ENCODE data around the gene CERS6. TPM values are rescaled to one million over a fixed set of nuclear protein-coding genes. Genes with fewer than 3 reads are reported as not detected.
A peak's percentile ranks its signal among the peaks of the same experiment; 100 is the strongest.

CERS6 gene
- total RNA-seq, 1 donor from 2014 or later = 27.1 TPM

DNA sequence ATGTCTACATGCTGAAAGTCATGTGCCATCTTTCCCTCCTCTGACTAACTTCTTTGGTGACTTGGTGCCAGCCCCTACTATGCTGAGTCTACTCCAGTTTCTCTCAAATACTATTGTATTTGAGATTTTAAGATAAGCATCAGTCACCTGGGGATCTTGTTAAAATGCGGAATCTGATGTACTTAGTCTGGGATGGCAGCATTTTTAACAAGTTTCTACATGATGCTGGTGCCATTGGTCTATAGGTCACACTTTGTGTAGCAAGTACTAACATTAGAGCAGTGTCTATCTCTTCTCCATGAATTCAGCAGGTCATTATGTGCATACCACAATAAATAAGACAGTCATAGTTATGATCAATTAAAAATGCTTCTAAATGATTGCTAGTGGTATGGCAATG is 106.9 kb downstream of the CERS6 start:
- DNase-seq (ENCODE audit: low spot score) = no peak
- Mint-ChIP-seq H3K27me3 (ENCODE audit: insufficient read depth) (no peaks in the 10 kb centered on the region), H3K36me3 (ENCODE audit: low read depth) (peaks cover 42% of the 10 kb centered on the region), H3K4me1 (ENCODE audit: low read depth) (peaks cover 15% of the 10 kb centered on the region), H3K9me3 (peaks cover 7% of the 10 kb centered on the region), H3K4me3 (no peak overlapping the region), H3K27ac (no peak overlapping the region)
- intact Hi-C loops (cut with micrococcal nuclease) = no loop called here

DNA sequence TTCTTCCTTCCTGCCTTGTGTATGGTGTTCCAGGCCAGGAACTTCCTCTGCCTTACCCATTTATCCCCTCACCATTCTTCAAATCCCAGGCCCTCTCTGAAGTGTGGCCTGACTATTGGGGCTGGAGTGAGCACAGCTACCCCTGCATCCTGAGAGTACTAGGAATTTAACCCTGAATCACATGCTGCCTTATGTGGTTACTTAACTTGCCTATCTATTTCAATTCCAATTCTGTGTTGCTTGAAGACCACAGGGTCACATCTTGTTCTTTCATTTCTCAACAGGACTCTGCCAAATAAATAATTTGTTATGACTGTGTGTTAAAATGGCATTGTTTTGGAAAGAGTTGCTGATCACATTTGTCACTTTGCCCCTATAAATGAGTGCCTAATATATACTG is 108.6 kb downstream of the CERS6 start:
- Mint-ChIP-seq H3K9me3 (peaks cover 7% of the 10 kb centered on the region), H3K27me3 (ENCODE audit: insufficient read depth) (no peaks in the 10 kb centered on the region), H3K4me3 (no peak overlapping the region), H3K27ac (no peak overlapping the region), H3K36me3 (ENCODE audit: low read depth) (peaks cover 37% of the 10 kb centered on the region), H3K4me1 (ENCODE audit: low read depth) (peaks cover 15% of the 10 kb centered on the region)
- DNase-seq (ENCODE audit: low spot score) = no peak
- intact Hi-C loops (cut with micrococcal nuclease) = no loop called here

DNA sequence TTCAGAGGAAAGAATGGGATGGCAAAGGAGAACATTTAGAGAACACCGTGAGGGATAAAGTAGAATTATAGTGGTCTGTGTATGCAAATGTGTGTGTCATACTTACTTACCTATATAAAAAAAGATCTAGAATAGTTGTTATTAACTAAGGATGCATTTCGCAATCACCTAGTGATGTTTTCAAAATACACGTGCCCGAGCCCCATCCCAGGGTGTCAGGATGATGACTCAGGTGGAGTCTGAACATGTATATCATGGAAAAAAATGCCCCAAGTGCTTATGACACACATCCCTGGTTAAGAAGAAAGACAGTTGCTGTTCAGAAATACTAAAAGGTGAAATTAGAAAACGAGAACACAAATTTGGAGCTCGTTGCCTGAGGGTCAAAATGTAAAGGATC is 109.0 kb downstream of the CERS6 start:
- Mint-ChIP-seq H3K27ac (no peak overlapping the region), H3K27me3 (ENCODE audit: insufficient read depth) (no peaks in the 10 kb centered on the region), H3K36me3 (ENCODE audit: low read depth) (peaks cover 32% of the 10 kb centered on the region), H3K9me3 (peaks cover 2% of the 10 kb centered on the region), H3K4me3 (no peak overlapping the region), H3K4me1 (ENCODE audit: low read depth) (peaks cover 15% of the 10 kb centered on the region)
- intact Hi-C loops (cut with micrococcal nuclease) = no loop called here
- DNase-seq (ENCODE audit: low spot score) = no peak

DNA sequence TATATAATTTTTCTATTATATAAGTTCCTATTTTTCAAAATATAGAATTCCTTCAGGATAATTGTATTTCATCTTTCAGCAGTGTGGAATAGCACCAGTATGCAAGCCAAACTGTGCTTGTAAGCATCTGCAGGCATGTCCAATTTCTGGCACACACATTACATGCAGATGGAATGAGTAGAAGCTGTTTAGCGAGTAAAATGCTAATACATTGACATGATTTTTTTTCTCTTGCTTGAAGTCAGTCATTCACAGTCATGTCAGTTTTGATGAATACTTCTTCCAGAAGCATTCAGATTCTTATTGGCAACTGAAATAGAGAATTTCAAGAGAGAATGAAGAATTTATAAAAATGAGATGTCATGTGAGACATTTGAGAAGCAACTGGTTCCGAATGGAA is 109.4 kb downstream of the CERS6 start:
- DNase-seq (ENCODE audit: low spot score) = no peak
- H3K4me3 Mint-ChIP-seq = no peak overlapping the region
- no peaks in the 10 kb centered on the region for H3K9me3 Mint-ChIP-seq
- H3K36me3 Mint-ChIP-seq (ENCODE audit: low read depth) = peaks cover 28% of the 10 kb centered on the region
- H3K4me1 Mint-ChIP-seq (ENCODE audit: low read depth) = peaks cover 15% of the 10 kb centered on the region
- intact Hi-C loops (cut with micrococcal nuclease) = no loop called here
- H3K27ac Mint-ChIP-seq = no peak overlapping the region
- H3K27me3 Mint-ChIP-seq (ENCODE audit: insufficient read depth) = no peaks in the 10 kb centered on the region

DNA sequence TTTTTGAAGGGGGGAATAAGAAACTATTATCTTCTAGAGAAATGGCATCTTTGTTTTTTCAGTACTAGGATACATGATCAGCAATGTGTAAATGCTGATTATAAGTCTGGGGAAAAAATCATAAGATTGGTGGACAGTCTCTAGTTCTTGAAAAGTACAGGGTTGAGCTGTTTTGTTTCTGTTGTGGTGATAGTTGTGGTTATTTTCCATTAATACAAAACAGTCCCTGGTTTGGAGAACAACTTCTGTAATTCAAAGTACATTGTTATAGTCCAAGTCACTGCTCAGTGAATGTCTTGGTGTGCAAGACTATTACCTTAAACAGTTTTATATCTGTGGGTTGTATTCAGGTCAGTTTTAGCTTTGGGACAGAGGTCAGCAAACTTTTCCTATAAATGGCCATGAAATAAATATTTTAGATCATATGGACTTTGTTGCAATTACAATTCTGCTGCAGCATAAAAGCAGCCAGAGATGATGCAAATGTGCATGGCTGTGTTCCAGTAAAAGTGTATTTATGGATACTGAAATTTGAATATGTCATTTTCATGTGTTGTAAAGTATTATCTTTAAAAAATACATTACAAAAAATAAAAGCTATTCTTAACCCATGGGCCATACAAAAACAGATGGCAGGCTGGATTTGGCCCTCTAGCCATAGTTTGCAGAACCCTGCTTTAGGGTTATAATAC is 111.0 kb downstream of the CERS6 start:
- Mint-ChIP-seq H3K27ac (no peak overlapping the region), H3K4me1 (ENCODE audit: low read depth) (peaks cover 15% of the 10 kb centered on the region), H3K4me3 (no peak overlapping the region), H3K36me3 (ENCODE audit: low read depth) (peaks cover 16% of the 10 kb centered on the region), H3K9me3 (no peaks in the 10 kb centered on the region), H3K27me3 (ENCODE audit: insufficient read depth) (no peaks in the 10 kb centered on the region)
- intact Hi-C loops (cut with micrococcal nuclease) = no loop called here
- DNase-seq (ENCODE audit: low spot score) = no peak

DNA sequence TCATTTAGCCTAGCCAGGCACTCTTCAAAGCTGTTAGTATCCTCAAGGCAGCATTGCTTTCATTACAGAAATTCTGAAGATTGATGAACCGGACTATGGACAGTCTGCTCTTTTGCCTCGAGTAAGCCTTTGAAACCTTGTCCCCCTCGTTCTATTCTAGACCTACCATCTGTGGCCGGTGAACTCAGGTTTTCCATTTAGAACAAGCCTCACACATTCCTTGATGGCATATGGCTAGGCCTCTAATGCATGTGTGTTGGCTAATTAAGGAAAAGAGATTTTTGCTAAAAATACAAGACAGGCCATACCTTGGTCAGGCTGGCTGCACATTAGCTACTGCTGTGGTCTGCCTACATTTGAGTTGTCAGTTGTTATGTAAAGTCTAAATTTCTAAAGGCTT is 111.8 kb downstream of the CERS6 start:
- no peak overlapping the region for H3K4me3 Mint-ChIP-seq
- intact Hi-C loops (cut with micrococcal nuclease) = no loop called here
- no peaks in the 10 kb centered on the region for H3K27me3 Mint-ChIP-seq (ENCODE audit: insufficient read depth)
- H3K9me3 Mint-ChIP-seq = no peaks in the 10 kb centered on the region
- peaks cover 18% of the 10 kb centered on the region for H3K4me1 Mint-ChIP-seq (ENCODE audit: low read depth)
- H3K36me3 Mint-ChIP-seq (ENCODE audit: low read depth) = peaks cover 18% of the 10 kb centered on the region
- no peak overlapping the region for H3K27ac Mint-ChIP-seq
- no peak for DNase-seq (ENCODE audit: low spot score)

DNA sequence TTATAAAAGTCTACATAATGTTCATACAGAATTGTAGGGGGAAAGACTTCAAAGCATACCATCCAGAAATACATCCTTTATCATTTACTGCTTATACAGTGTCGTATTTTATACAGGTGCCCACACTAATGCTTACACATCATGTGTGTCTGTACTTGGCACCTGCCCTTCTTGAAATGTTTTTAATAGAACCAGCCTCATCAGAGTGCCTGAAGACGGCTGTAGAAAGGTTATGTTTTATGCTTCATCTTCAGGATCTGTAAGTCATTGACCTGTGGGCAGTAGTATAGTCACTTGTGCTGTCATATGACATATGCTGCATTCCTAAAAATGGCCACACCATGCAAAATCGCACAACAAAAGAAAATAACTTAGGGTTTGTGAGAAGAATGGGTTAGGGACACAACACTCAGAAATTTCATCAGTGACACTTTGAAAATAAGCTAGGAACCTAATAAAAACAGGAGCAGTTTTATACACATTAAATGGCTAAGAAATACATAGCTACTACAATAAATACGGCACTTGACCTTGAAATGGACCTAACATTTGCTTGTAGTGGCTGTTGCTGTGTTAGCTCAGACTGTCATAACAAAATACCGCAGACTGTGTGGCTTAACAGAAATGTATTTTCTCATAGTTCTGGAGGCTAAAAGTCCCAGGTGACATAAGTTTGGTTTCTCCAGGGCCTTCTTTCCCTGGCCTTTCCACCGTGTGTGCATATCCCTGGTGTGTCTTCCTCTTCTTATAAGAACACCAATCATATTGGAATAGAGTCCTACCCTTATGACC is 112.6 kb downstream of the CERS6 start:
- Mint-ChIP-seq H3K4me1 (ENCODE audit: low read depth) (peaks cover 22% of the 10 kb centered on the region), H3K27me3 (ENCODE audit: insufficient read depth) (no peaks in the 10 kb centered on the region), H3K4me3 (no peak overlapping the region), H3K27ac (no peak overlapping the region), H3K36me3 (ENCODE audit: low read depth) (peaks cover 14% of the 10 kb centered on the region), H3K9me3 (no peaks in the 10 kb centered on the region)
- no peak for DNase-seq (ENCODE audit: low spot score)
- intact Hi-C loops (cut with micrococcal nuclease) = no loop called here

DNA sequence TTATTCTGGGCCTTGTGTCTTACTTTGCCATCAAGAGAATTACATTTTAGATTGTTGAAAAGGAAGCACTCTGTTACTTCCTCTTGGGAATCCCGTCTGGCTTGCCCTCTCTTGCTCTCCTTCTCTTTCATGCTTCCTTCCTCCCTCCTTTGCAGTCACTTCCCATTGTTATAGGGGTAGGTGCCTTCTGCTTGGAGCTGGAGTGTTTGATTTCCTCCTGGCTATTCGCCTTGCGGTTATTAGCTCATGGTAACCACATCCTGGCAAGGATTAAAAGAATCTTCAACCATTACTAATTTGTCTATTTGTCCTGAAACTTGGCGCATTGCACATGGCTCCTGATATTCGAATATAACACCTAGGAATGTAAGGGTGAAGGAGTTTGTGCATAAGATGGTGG is 115.0 kb downstream of the CERS6 start:
- no peaks in the 10 kb centered on the region for H3K27me3 Mint-ChIP-seq (ENCODE audit: insufficient read depth)
- intact Hi-C loops (cut with micrococcal nuclease) = no loop called here
- peaks cover 7% of the 10 kb centered on the region for H3K36me3 Mint-ChIP-seq (ENCODE audit: low read depth)
- no peak overlapping the region for H3K4me3 Mint-ChIP-seq
- no peak overlapping the region for H3K27ac Mint-ChIP-seq
- peaks cover 7% of the 10 kb centered on the region for H3K4me1 Mint-ChIP-seq (ENCODE audit: low read depth)
- no peaks in the 10 kb centered on the region for H3K9me3 Mint-ChIP-seq
- DNase-seq (ENCODE audit: low spot score) = no peak

DNA sequence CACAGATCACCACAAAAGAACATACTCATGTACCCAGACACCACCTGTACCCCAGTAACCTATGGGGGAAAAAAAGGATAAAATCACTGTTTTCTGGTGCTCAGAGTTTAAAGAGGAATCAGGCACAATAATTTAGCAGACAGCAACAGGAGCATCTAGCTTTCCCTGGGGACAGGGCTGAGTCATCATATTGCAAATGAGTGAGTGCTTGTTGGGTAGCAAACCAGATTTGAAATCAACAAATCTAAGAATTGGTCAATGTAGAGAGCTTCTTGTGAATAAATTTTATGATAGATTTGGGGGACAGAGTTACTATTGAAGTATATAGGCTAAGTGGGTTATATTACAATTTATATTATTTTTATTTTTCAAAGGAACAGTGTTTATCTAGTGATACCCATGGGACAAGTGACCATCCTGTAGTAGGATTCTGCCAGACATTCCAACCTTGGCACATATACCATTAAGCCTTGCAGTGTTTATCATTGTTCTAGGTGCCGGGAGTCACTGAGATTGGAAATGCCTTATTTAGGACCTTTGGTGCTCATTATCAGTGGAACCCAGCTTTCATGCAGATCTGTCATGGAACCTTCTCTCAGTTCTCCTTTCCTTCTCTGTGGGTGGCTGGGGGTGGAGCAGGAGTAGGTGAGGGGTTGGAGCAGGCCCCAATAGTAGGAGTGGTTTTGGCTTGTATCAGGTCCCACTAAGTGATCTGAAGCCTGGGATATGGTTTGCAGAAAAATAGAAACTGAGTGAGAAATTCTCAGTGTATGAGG is 117.2 kb downstream of the CERS6 start:
- H3K4me1 Mint-ChIP-seq (ENCODE audit: low read depth) = peaks cover 7% of the 10 kb centered on the region
- no peaks in the 10 kb centered on the region for H3K27me3 Mint-ChIP-seq (ENCODE audit: insufficient read depth)
- intact Hi-C loops (cut with micrococcal nuclease) = no loop called here
- no peaks in the 10 kb centered on the region for H3K9me3 Mint-ChIP-seq
- H3K4me3 Mint-ChIP-seq = no peak overlapping the region
- DNase-seq (ENCODE audit: low spot score) = no peak
- H3K27ac Mint-ChIP-seq = no peak overlapping the region
- H3K36me3 Mint-ChIP-seq (ENCODE audit: low read depth) = peaks cover 7% of the 10 kb centered on the region

DNA sequence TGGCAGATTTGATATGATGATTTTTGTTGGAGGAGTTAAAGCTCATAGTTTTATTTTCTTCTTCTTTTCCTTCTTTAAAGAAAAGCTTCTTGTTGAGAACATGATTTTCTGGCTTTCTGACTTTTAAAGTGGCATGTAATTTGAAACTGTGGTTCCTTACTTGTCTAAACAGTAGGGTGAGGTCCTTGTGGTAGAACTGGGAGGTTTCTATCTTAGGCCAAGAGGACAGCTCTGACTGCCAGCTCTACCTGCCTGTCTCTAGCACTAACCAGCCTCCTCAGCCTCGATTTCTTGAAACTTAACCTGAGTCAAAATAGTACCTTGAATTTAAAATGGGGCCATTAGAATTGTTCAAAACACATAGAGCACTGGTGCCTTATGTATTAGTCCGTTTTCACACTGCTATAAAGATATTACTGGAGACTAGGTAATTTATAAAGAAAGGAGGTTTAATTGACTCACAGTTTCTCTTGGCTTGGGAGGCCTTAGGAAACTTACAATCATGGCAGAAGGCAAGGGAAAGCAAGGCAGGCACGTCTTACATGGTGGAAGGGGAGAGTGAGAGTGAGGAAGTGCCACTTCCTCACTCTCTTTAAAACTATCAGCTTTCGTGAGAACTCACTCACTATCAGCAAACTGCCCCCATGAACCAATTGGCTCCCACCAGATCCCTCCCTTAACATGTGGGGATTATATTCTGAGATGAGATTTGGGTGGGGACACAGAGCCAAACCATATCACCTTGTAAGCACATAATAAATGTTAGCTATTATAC is 119.0 kb downstream of the CERS6 start:
- H3K36me3 Mint-ChIP-seq (ENCODE audit: low read depth) = peaks cover 7% of the 10 kb centered on the region
- H3K4me1 Mint-ChIP-seq (ENCODE audit: low read depth) = peaks cover 7% of the 10 kb centered on the region
- H3K27ac Mint-ChIP-seq = no peak overlapping the region
- H3K4me3 Mint-ChIP-seq = no peak overlapping the region
- H3K27me3 Mint-ChIP-seq (ENCODE audit: insufficient read depth) = no peaks in the 10 kb centered on the region
- no peaks in the 10 kb centered on the region for H3K9me3 Mint-ChIP-seq
- intact Hi-C loops (cut with micrococcal nuclease) = no loop called here
- no peak for DNase-seq (ENCODE audit: low spot score)

DNA sequence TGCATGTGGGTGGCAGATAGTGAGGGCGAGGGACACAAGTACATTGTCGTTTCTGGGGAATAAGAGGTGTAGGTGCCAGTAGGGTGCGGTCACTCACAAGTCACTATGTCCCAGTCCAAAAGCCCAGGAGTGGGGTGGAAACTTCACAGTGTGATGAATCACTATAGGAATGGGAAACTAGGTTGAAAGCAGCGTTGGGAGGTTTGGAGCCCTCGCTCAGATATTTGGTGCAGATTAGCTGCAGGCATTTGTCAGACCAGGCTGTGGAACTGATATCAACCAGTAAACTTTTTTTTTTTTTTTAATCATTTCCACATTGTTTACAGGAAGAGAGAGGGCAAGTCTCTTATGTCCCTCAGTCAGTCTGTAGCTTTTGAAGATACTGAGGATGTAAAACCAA is 121.8 kb downstream of the CERS6 start:
- peaks cover 31% of the 10 kb centered on the region for H3K4me1 Mint-ChIP-seq (ENCODE audit: low read depth)
- H3K9me3 Mint-ChIP-seq = no peaks in the 10 kb centered on the region
- H3K36me3 Mint-ChIP-seq (ENCODE audit: low read depth) = peaks cover 8% of the 10 kb centered on the region
- H3K27ac Mint-ChIP-seq = no peak overlapping the region
- H3K27me3 Mint-ChIP-seq (ENCODE audit: insufficient read depth) = no peaks in the 10 kb centered on the region
- no peak for DNase-seq (ENCODE audit: low spot score)
- H3K4me3 Mint-ChIP-seq = no peak overlapping the region
- intact Hi-C loops (cut with micrococcal nuclease) = no loop called here

DNA sequence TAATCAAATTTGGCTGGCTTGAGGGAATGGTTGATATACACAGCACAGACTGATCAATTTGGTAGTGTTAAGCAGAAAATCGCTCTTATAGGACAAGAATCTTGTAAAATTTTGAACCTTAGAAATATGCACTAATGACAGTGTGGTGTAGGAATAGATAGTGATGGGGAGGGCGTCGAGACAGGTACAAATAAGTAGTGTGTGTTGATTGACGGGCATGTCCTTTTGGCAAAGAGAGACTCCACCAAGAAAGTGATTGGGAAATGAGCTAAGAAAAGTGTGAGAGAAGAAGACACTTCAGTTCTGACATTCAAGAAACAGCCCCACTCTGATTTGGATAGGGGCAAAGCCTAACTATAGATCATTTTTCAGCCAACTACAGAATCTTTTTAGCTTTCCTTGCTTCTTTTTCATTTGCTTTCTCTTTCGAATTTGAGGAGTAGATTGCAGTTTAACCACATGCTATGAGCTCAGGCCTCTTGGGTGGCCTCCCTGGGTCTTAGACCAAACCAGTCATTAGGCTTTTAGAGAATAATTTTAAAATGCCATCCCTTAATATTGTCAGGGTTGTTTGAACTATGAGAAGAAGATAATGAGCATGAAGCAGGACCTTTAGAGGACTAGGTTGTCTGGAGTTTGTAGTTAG is 127.1 kb downstream of the CERS6 start:
- no peak for DNase-seq (ENCODE audit: low spot score)
- H3K4me1 Mint-ChIP-seq (ENCODE audit: low read depth) = peaks cover 46% of the 10 kb centered on the region
- H3K27ac Mint-ChIP-seq = peak overlapping the region; percentile 25
- intact Hi-C loops (cut with micrococcal nuclease) = loop anchor here (1.0 to 2.0 kb wide), 2 partner anchors 93 to 150 kb away; no protein-coding TSS in a partner anchor
- peaks cover 4% of the 10 kb centered on the region for H3K9me3 Mint-ChIP-seq
- H3K36me3 Mint-ChIP-seq (ENCODE audit: low read depth) = peaks cover 12% of the 10 kb centered on the region
- H3K4me3 Mint-ChIP-seq = peak overlapping the region; percentile 34
- H3K27me3 Mint-ChIP-seq (ENCODE audit: insufficient read depth) = no peaks in the 10 kb centered on the region

Measured in activated T-helper 1 cell treated with anti-CD3 and anti-CD28 coated beads, Interleukin-12 subunit alpha, Interleukin-12 subunit beta, Interleukin-2, Interleukin-4 antibody, amounts not matched to agents 30 ng/mL and 10 ng/mL and 1 ng/mL, durations not matched to agents 14 hours and 24 hours and 36 hours (primary cell).